ENCODE data around the gene ASB1.

DNA sequence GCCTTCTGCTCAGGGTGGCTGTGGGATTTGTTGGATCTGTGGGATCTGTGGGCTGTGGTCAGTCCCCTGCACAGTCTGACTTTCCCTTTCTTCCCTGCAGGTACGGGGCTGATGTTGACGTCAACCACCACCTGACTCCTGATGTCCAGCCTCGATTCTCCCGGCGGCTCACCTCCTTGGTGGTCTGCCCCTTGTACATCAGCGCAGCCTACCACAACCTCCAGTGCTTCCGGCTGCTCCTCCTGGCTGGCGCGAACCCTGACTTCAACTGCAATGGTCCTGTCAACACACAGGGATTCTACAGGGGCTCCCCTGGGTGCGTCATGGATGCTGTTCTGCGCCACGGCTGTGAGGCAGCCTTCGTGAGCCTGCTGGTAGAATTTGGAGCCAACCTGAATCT, 17.5 kb downstream of the ASB1 start:
- TF ChIP-seq, protein P1, sequence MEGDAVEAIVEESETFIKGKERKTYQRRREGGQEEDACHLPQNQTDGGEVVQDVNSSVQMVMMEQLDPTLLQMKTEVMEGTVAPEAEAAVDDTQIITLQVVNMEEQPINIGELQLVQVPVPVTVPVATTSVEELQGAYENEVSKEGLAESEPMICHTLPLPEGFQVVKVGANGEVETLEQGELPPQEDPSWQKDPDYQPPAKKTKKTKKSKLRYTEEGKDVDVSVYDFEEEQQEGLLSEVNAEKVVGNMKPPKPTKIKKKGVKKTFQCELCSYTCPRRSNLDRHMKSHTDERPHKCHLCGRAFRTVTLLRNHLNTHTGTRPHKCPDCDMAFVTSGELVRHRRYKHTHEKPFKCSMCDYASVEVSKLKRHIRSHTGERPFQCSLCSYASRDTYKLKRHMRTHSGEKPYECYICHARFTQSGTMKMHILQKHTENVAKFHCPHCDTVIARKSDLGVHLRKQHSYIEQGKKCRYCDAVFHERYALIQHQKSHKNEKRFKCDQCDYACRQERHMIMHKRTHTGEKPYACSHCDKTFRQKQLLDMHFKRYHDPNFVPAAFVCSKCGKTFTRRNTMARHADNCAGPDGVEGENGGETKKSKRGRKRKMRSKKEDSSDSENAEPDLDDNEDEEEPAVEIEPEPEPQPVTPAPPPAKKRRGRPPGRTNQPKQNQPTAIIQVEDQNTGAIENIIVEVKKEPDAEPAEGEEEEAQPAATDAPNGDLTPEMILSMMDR (conservative IDR thresholded peaks at IDR 0.05): no peak
- TF ChIP-seq ZFX (IDR thresholded peaks at IDR 0.05): no peak

Measured in C4-2B (cell line).